HL-60/S4 (cell line): ENCODE measurements around the gene GSE1.

Experiments used
- in situ Hi-C: fragments of 300-500 bp; cut with MboI; formaldehyde crosslinking; loops from 2 replicates; pipeline ENCODE4 v1.14.3; 2022; ENCODE audit warnings: low sequenced_read_pairs

Gene GSE1

GRCh38 chr16:85629853-85630252 is 16.7 kb downstream of the GSE1 start:
- in situ Hi-C loops = no loop called here

GRCh38 chr16:85631230-85631629 is 18.1 kb downstream of the GSE1 start:
- in situ Hi-C loops = no loop called here

- in situ Hi-C loops = no loop called here
Observed at GRCh38 chr16:85631802-85632393, 18.8 kb downstream of the GSE1 start.

- in situ Hi-C loops = no loop called here
Observed at GRCh38 chr16:85632709-85633437, 19.8 kb downstream of the GSE1 start.

GRCh38 chr16:85633438-85633743 is 20.3 kb downstream of the GSE1 start:
- in situ Hi-C loops = no loop called here

- in situ Hi-C loops = no loop called here
Observed at GRCh38 chr16:85633888-85634287, 20.8 kb downstream of the GSE1 start.

- in situ Hi-C loops = no loop called here
Observed at GRCh38 chr16:85634747-85635544, 21.8 kb downstream of the GSE1 start.

- in situ Hi-C loops = no loop called here
Observed at GRCh38 chr16:85635545-85636140, 22.5 kb downstream of the GSE1 start.

- in situ Hi-C loops = no loop called here
Observed at GRCh38 chr16:85636234-85636812, 23.2 kb downstream of the GSE1 start.

GRCh38 chr16:85637061-85637807 is 24.1 kb downstream of the GSE1 start:
- in situ Hi-C loops = no loop called here

GRCh38 chr16:85637808-85638647 is 24.9 kb downstream of the GSE1 start:
- in situ Hi-C loops = no loop called here

GRCh38 chr16:85638695-85639409 is 25.7 kb downstream of the GSE1 start:
- in situ Hi-C loops = no loop called here

- in situ Hi-C loops = no loop called here
Observed at GRCh38 chr16:85639529-85640253, 26.6 kb downstream of the GSE1 start.

- in situ Hi-C loops = no loop called here
Observed at GRCh38 chr16:85640254-85640558, 27.1 kb downstream of the GSE1 start.

- in situ Hi-C loops = no loop called here
Observed at GRCh38 chr16:85640585-85640984, 27.5 kb downstream of the GSE1 start.

GRCh38 chr16:85641305-85641704 is 28.2 kb downstream of the GSE1 start:
- in situ Hi-C loops = no loop called here

- in situ Hi-C loops = no loop called here
Observed at GRCh38 chr16:85641776-85642176, 28.7 kb downstream of the GSE1 start.

GRCh38 chr16:85642762-85643358 is 29.7 kb downstream of the GSE1 start:
- in situ Hi-C loops = no loop called here
